ENCODE measurements around the gene SLC2A10.

SLC2A10 gene

GRCh38 chr20:46709459-46710152 lies at the start of gene SLC2A10:
TSS of gene SLC2A10 (plus strand) at chr20:46709649. CDS start at chr20:46709737, 88 bp downstream.
- H3K9me3 ChIP-seq (ENCODE audit: control insufficient read depth in 1 of 2, low read length in 2 of 2): no peaks in the 10 kb centered on the region
- H3K4me3 ChIP-seq (ENCODE audit: low read depth in 1 of 2, low read length in 2 of 2): peak within 1 kb of the TSS; percentile 57 to 71
- H3K36me3 ChIP-seq (ENCODE audit: control insufficient read depth in 1 of 2, insufficient read depth in 2 of 2, low read length in 2 of 2): no peaks in the 10 kb centered on the region
- H3K27ac ChIP-seq (ENCODE audit: low read depth, low read length): peak within 1 kb of the TSS; percentile 32
- peaks cover 9 to 10% of the 10 kb centered on the region in 2 donors for H3K4me1 ChIP-seq (ENCODE audit: control insufficient read depth in 1 of 2, insufficient read depth in 2 of 2, low read length in 2 of 2)
- H3K27me3 ChIP-seq (ENCODE audit: control insufficient read depth in 1 of 2, insufficient read depth in 2 of 2, low read length in 2 of 2): peaks cover 6 to 16% of the 10 kb centered on the region in 2 donors
- H3K9ac ChIP-seq (ENCODE audit: low read depth in 1 of 2, low read length in 2 of 2): peak within 1 kb of the TSS; percentile 42 to 54

GRCh38 chr20:46660487-46660886 lies 49.0 kb upstream of the SLC2A10 start:
- no peaks in the 10 kb centered on the region for H3K4me1 ChIP-seq (ENCODE audit: control insufficient read depth in 1 of 2, insufficient read depth in 2 of 2, low read length in 2 of 2)
- H3K36me3 ChIP-seq (ENCODE audit: control insufficient read depth in 1 of 2, insufficient read depth in 2 of 2, low read length in 2 of 2): no peaks in the 10 kb centered on the region
- no peak overlapping the region for H3K4me3 ChIP-seq (ENCODE audit: low read depth in 1 of 2, low read length in 2 of 2)
- no peaks in the 10 kb centered on the region for H3K9me3 ChIP-seq (ENCODE audit: control insufficient read depth in 1 of 2, low read length in 2 of 2)
- no peak overlapping the region for H3K9ac ChIP-seq (ENCODE audit: low read depth in 1 of 2, low read length in 2 of 2)
- no peak overlapping the region for H3K27ac ChIP-seq (ENCODE audit: low read depth, low read length)
- H3K27me3 ChIP-seq (ENCODE audit: control insufficient read depth in 1 of 2, insufficient read depth in 2 of 2, low read length in 2 of 2): no peaks in the 10 kb centered on the region

- H3K9me3 ChIP-seq (ENCODE audit: control insufficient read depth in 1 of 2, low read length in 2 of 2): no peaks in the 10 kb centered on the region
- no peak overlapping the region for H3K27ac ChIP-seq (ENCODE audit: low read depth, low read length)
- H3K4me3 ChIP-seq (ENCODE audit: low read depth in 1 of 2, low read length in 2 of 2): no peak overlapping the region
- H3K4me1 ChIP-seq (ENCODE audit: control insufficient read depth in 1 of 2, insufficient read depth in 2 of 2, low read length in 2 of 2): no peaks in the 10 kb centered on the region
- H3K36me3 ChIP-seq (ENCODE audit: control insufficient read depth in 1 of 2, insufficient read depth in 2 of 2, low read length in 2 of 2): no peaks in the 10 kb centered on the region
- no peak overlapping the region for H3K9ac ChIP-seq (ENCODE audit: low read depth in 1 of 2, low read length in 2 of 2)
- H3K27me3 ChIP-seq (ENCODE audit: control insufficient read depth in 1 of 2, insufficient read depth in 2 of 2, low read length in 2 of 2): no peaks in the 10 kb centered on the region
Measured at GRCh38 chr20:46661659-46662058, 47.8 kb upstream of the SLC2A10 start.

- no peaks in the 10 kb centered on the region for H3K27me3 ChIP-seq (ENCODE audit: control insufficient read depth in 1 of 2, insufficient read depth in 2 of 2, low read length in 2 of 2)
- H3K9me3 ChIP-seq (ENCODE audit: control insufficient read depth in 1 of 2, low read length in 2 of 2): no peaks in the 10 kb centered on the region
- no peak overlapping the region for H3K4me3 ChIP-seq (ENCODE audit: low read depth in 1 of 2, low read length in 2 of 2)
- no peaks in the 10 kb centered on the region for H3K36me3 ChIP-seq (ENCODE audit: control insufficient read depth in 1 of 2, insufficient read depth in 2 of 2, low read length in 2 of 2)
- no peak overlapping the region for H3K27ac ChIP-seq (ENCODE audit: low read depth, low read length)
- no peak overlapping the region for H3K9ac ChIP-seq (ENCODE audit: low read depth in 1 of 2, low read length in 2 of 2)
- no peaks in the 10 kb centered on the region for H3K4me1 ChIP-seq (ENCODE audit: control insufficient read depth in 1 of 2, insufficient read depth in 2 of 2, low read length in 2 of 2)
Measured at GRCh38 chr20:46663531-46663930, 45.9 kb upstream of the SLC2A10 start.

DNA sequence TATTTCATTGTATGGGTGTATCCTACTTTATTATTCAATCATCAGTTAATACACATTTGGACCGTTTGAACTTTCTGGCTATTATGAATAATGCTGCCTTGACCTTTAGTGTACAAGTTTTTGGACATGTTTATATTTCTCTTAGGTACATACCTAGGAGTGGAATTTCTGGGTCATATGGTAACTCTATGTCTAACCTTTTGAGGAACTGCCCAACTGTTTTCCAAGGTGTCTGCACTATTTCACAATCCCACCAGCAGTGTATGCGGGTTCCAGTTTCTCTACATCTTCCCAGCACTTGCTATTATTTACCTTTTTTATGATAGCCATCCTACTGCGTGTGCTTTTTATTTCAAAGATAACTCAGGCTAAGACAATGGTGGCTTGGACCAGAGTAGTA lies 43.8 kb upstream of the SLC2A10 start:
- H3K27ac ChIP-seq (ENCODE audit: low read depth, low read length): no peak overlapping the region
- H3K9me3 ChIP-seq (ENCODE audit: control insufficient read depth in 1 of 2, low read length in 2 of 2): peaks cover 0 to 5% of the 10 kb centered on the region in 2 donors
- H3K36me3 ChIP-seq (ENCODE audit: control insufficient read depth in 1 of 2, insufficient read depth in 2 of 2, low read length in 2 of 2): no peaks in the 10 kb centered on the region
- no peak overlapping the region for H3K4me3 ChIP-seq (ENCODE audit: low read depth in 1 of 2, low read length in 2 of 2)
- no peak overlapping the region for H3K9ac ChIP-seq (ENCODE audit: low read depth in 1 of 2, low read length in 2 of 2)
- no peaks in the 10 kb centered on the region for H3K27me3 ChIP-seq (ENCODE audit: control insufficient read depth in 1 of 2, insufficient read depth in 2 of 2, low read length in 2 of 2)
- H3K4me1 ChIP-seq (ENCODE audit: control insufficient read depth in 1 of 2, insufficient read depth in 2 of 2, low read length in 2 of 2): no peaks in the 10 kb centered on the region

DNA sequence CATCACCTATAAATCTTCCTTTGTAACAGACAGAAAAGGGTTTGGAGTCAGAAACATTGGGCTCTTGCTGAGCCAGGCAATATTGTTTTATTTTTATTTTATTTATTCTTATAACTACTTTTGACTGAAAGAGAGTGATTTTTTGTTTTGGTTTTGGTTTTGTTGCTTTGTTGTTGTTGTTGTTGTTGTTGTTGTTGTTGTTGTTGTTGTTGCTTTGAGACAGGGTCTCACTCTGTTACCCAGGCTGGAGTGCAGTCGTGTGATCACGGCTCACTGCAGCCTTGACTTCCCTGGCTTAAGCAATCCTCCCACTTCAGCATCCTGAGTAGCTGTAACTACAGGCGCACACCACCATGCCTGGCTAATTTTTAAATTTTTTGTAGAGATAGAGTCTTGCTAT lies 43.1 kb upstream of the SLC2A10 start:
- no peaks in the 10 kb centered on the region for H3K27me3 ChIP-seq (ENCODE audit: control insufficient read depth in 1 of 2, insufficient read depth in 2 of 2, low read length in 2 of 2)
- no peak overlapping the region for H3K27ac ChIP-seq (ENCODE audit: low read depth, low read length)
- peaks cover 0 to 5% of the 10 kb centered on the region in 2 donors for H3K9me3 ChIP-seq (ENCODE audit: control insufficient read depth in 1 of 2, low read length in 2 of 2)
- no peak overlapping the region for H3K9ac ChIP-seq (ENCODE audit: low read depth in 1 of 2, low read length in 2 of 2)
- H3K4me3 ChIP-seq (ENCODE audit: low read depth in 1 of 2, low read length in 2 of 2): no peak overlapping the region
- H3K4me1 ChIP-seq (ENCODE audit: control insufficient read depth in 1 of 2, insufficient read depth in 2 of 2, low read length in 2 of 2): no peaks in the 10 kb centered on the region
- H3K36me3 ChIP-seq (ENCODE audit: control insufficient read depth in 1 of 2, insufficient read depth in 2 of 2, low read length in 2 of 2): no peaks in the 10 kb centered on the region

GRCh38 chr20:46666818-46667515 lies 42.5 kb upstream of the SLC2A10 start:
- no peak overlapping the region for H3K9ac ChIP-seq (ENCODE audit: low read depth in 1 of 2, low read length in 2 of 2)
- H3K4me3 ChIP-seq (ENCODE audit: low read depth in 1 of 2, low read length in 2 of 2): no peak overlapping the region

DNA sequence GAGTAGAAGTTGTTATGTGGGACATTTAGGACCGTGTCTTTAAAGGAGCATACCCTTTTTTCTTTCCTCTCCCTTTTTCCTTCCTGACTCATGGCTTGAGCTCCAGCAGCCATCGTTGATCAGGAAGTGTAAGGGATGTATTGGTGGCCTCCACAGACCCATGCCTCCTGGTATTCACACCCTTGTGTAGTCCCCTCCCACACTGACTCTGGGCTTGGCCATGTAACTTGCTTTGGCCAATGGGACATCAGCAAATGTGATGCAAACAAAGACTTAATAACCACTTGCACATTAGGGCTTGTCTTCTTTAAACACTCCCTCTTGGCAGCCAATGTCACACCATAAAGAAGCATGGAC lies 39.2 kb upstream of the SLC2A10 start:
- H3K4me1 ChIP-seq (ENCODE audit: control insufficient read depth in 1 of 2, insufficient read depth in 2 of 2, low read length in 2 of 2): no peaks in the 10 kb centered on the region
- peaks cover 0 to 5% of the 10 kb centered on the region in 2 donors for H3K9me3 ChIP-seq (ENCODE audit: control insufficient read depth in 1 of 2, low read length in 2 of 2)
- H3K4me3 ChIP-seq (ENCODE audit: low read depth in 1 of 2, low read length in 2 of 2): no peak overlapping the region
- peaks cover 0 to 3% of the 10 kb centered on the region in 2 donors for H3K27me3 ChIP-seq (ENCODE audit: control insufficient read depth in 1 of 2, insufficient read depth in 2 of 2, low read length in 2 of 2)
- no peaks in the 10 kb centered on the region for H3K36me3 ChIP-seq (ENCODE audit: control insufficient read depth in 1 of 2, insufficient read depth in 2 of 2, low read length in 2 of 2)
- no peak overlapping the region for H3K27ac ChIP-seq (ENCODE audit: low read depth, low read length)
- no peak overlapping the region for H3K9ac ChIP-seq (ENCODE audit: low read depth in 1 of 2, low read length in 2 of 2)

More at GRCh38 chr20:46666818-46667515, 42.5 kb upstream of the SLC2A10 start:
- Histone ChIP-seq H3K27me3 (ENCODE audit: control insufficient read depth in 1 of 2, insufficient read depth in 2 of 2, low read length in 2 of 2) (no peaks in the 10 kb centered on the region), H3K27ac (ENCODE audit: low read depth, low read length) (no peak overlapping the region), H3K4me1 (ENCODE audit: control insufficient read depth in 1 of 2, insufficient read depth in 2 of 2, low read length in 2 of 2) (no peaks in the 10 kb centered on the region), H3K9me3 (ENCODE audit: control insufficient read depth in 1 of 2, low read length in 2 of 2) (peaks cover 0 to 5% of the 10 kb centered on the region in 2 donors), H3K36me3 (ENCODE audit: control insufficient read depth in 1 of 2, insufficient read depth in 2 of 2, low read length in 2 of 2) (no peaks in the 10 kb centered on the region)

DNA sequence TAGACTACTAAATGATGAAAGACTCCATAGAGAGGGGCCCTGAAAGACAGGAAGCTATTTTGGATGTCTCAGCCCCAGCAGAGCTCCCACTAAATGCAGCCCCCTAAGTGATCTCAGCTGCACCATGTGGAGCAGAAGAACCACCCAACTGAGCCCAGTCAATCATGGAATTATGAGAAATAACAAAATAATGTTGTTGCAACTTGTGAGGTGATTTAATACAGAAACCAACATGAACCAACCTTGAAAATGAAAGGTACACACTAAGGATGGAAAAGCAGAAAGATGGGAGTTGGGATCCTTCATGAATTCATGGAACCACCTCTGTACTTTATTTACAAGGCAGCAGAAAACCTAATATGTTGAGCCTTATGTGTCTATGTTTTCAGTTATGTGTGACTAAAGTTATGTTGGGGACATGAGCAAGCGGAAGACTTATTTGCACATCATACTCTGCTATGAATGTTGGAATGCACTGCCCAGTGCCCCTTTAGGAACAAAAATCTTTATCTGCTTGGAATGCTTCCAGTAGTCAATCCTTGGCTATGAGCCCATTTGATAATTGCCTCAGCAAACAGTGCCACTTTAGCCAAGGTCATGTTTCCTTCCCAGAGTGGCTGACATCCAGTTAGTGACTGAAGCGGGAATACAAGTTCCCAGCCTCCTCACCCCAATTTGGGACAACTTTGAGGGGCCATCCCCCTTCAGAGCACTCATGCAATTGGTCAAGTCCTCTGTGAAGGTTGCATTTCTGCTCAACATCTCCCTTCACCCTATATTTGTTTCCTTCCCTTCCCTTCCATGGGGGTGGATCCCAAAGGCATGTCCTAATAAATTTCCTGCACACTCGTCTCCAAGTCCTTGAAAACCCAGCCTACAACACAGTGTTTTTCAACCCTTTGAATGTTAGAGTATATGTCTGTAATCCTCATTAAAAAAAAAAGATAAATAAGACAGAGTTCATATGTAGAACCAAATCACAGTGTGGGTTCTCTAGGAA lies 38.6 kb upstream of the SLC2A10 start:
- H3K27me3 ChIP-seq (ENCODE audit: control insufficient read depth in 1 of 2, insufficient read depth in 2 of 2, low read length in 2 of 2): peaks cover 0 to 3% of the 10 kb centered on the region in 2 donors
- no peak overlapping the region for H3K9ac ChIP-seq (ENCODE audit: low read depth in 1 of 2, low read length in 2 of 2)
- H3K27ac ChIP-seq (ENCODE audit: low read depth, low read length): no peak overlapping the region
- peaks cover 0 to 5% of the 10 kb centered on the region in 2 donors for H3K9me3 ChIP-seq (ENCODE audit: control insufficient read depth in 1 of 2, low read length in 2 of 2)
- H3K4me3 ChIP-seq (ENCODE audit: low read depth in 1 of 2, low read length in 2 of 2): no peak overlapping the region
- no peaks in the 10 kb centered on the region for H3K36me3 ChIP-seq (ENCODE audit: control insufficient read depth in 1 of 2, insufficient read depth in 2 of 2, low read length in 2 of 2)
- no peaks in the 10 kb centered on the region for H3K4me1 ChIP-seq (ENCODE audit: control insufficient read depth in 1 of 2, insufficient read depth in 2 of 2, low read length in 2 of 2)

All from duodenal mucosa (tissue), 2 donors.